Nephron progenitor cell (in vitro differentiated cells): ENCODE results near the gene TMEM8B.
A peak's percentile ranks its signal among the peaks of the same experiment; 100 is the strongest.

Experiments
- DNase-seq: peaks from one replicate; pipeline ENCODE4 v3.0.0; 2021
- H3K27ac Mint-ChIP-seq: 2 replicates; pipeline ENCODE4 v1.8.0; 2021; ENCODE audit warnings: mild to moderate bottlenecking, moderate library complexity, mixed read lengths
- H3K27me3 Mint-ChIP-seq: 2 replicates; pipeline ENCODE4 v1.8.0; 2021; ENCODE audit warnings: mild to moderate bottlenecking, low read depth, mixed read lengths; ENCODE audit not compliant: poor library complexity
- H3K36me3 Mint-ChIP-seq: 2 replicates; pipeline ENCODE4 v1.8.0; 2021; ENCODE audit warnings: low read depth, mixed read lengths
- H3K4me1 Mint-ChIP-seq: 2 replicates; pipeline ENCODE4 v1.8.0; 2021; ENCODE audit warnings: mixed read lengths
- H3K4me3 Mint-ChIP-seq: 2 replicates; pipeline ENCODE4 v1.8.0; 2021; ENCODE audit warnings: mild to moderate bottlenecking, moderate library complexity, mixed read lengths
- H3K9me3 Mint-ChIP-seq: 2 replicates; pipeline ENCODE4 v1.8.0; 2021; ENCODE audit warnings: mild to moderate bottlenecking, moderate library complexity, mixed read lengths
- CTCF ChIP-seq: fragments of 200-600 bp; sonication (generic); IDR thresholded peaks from 2 replicates; pipeline ENCODE4 v1.5.0; 2021; ENCODE audit warnings: antibody characterized with exemption

TMEM8B gene

GRCh38 chr9:35790385-35791296 lies 38.4 kb upstream of the TMEM8B start:
- Mint-ChIP-seq H3K4me1 (peaks cover 39% of the 10 kb centered on the region), H3K27ac (peak overlapping the region; percentile 62), H3K9me3 (no peaks in the 10 kb centered on the region), H3K4me3 (peak overlapping the region; percentile 77), H3K27me3 (peaks cover 4% of the 10 kb centered on the region), H3K36me3 (peaks cover 18% of the 10 kb centered on the region)
- TF ChIP-seq CTCF, result peak; percentile 69
- peak; percentile 70 for DNase-seq

- H3K4me1 Mint-ChIP-seq, result peaks cover 44% of the 10 kb centered on the region
- peak; percentile 72 for DNase-seq
- no peak for TF ChIP-seq CTCF
- H3K36me3 Mint-ChIP-seq, result peaks cover 10% of the 10 kb centered on the region
- peaks cover 4% of the 10 kb centered on the region for H3K27me3 Mint-ChIP-seq
- H3K9me3 Mint-ChIP-seq, result no peaks in the 10 kb centered on the region
- H3K27ac Mint-ChIP-seq, result peak within 1 kb of the TSS; percentile 62
- peak within 1 kb of the TSS; percentile 77 for H3K4me3 Mint-ChIP-seq
Observed at GRCh38 chr9:35791297-35791921, 37.6 kb upstream of the TMEM8B start, which contains the start of gene NPR2. Gene NPR2, plus strand, starts transcription at chr9:35791591. Its CDS starts 818 bp downstream, at chr9:35792409.

GRCh38 chr9:35792024-35792813 lies 36.8 kb upstream of the TMEM8B start:
- H3K4me3 Mint-ChIP-seq, result peak overlapping the region; percentile 57
- no peak overlapping the region for H3K27ac Mint-ChIP-seq
- peaks cover 4% of the 10 kb centered on the region for H3K27me3 Mint-ChIP-seq
- no peak for TF ChIP-seq CTCF
- peak; percentile 10 for DNase-seq
- H3K36me3 Mint-ChIP-seq, result peaks cover 7% of the 10 kb centered on the region
- no peaks in the 10 kb centered on the region for H3K9me3 Mint-ChIP-seq
- H3K4me1 Mint-ChIP-seq, result peaks cover 52% of the 10 kb centered on the region

GRCh38 chr9:35792826-35793225 lies 36.2 kb upstream of the TMEM8B start:
- H3K4me3 Mint-ChIP-seq, result peak overlapping the region; percentile 57
- TF ChIP-seq CTCF, result no peak
- peaks cover 57% of the 10 kb centered on the region for H3K4me1 Mint-ChIP-seq

GRCh38 chr9:35793461-35793860 lies 35.6 kb upstream of the TMEM8B start:
- H3K4me1 Mint-ChIP-seq, result peaks cover 63% of the 10 kb centered on the region
- H3K4me3 Mint-ChIP-seq, result peak overlapping the region; percentile 54
- DNase-seq, result no peak
- no peaks in the 10 kb centered on the region for H3K36me3 Mint-ChIP-seq
- TF ChIP-seq CTCF, result no peak
- no peak overlapping the region for H3K27ac Mint-ChIP-seq
- H3K27me3 Mint-ChIP-seq, result peaks cover 4% of the 10 kb centered on the region
- H3K9me3 Mint-ChIP-seq, result no peaks in the 10 kb centered on the region

More at GRCh38 chr9:35792826-35793225, 36.2 kb upstream of the TMEM8B start:
- peaks cover under 1% of the 10 kb centered on the region for H3K36me3 Mint-ChIP-seq
- DNase-seq, result no peak
- H3K27ac Mint-ChIP-seq, result peak overlapping the region; percentile 23
- H3K9me3 Mint-ChIP-seq, result no peaks in the 10 kb centered on the region
- H3K27me3 Mint-ChIP-seq, result peaks cover 4% of the 10 kb centered on the region
